HepG2 (cell line): Measurements from ENCODE around the gene PARD3. TPM values are rescaled to one million over a fixed set of nuclear protein-coding genes. Genes with fewer than 3 reads are reported as not detected.
A peak's percentile ranks its signal among the peaks of the same experiment; 100 is the strongest.

Experiments
- ATF3 ChIP-seq: sonication (generic); formaldehyde crosslinking; IDR thresholded peaks from 2 replicates; pipeline ENCODE4 v1.4.0; 2020; ENCODE audit warnings: missing genetic modification reagents
- EZH2 ChIP-seq: conservative IDR thresholded peaks from 2 replicates; pipeline ENCODE4 v1.6.1; 2012; ENCODE audit warnings: mild to moderate bottlenecking, low read depth, low read length, moderate library complexity
- GATAD2A ChIP-seq: IDR thresholded peaks from 2 replicates; pipeline ENCODE4 v1.6.1; 2016
- IRX3 ChIP-seq: sonication (generic); formaldehyde crosslinking; IDR thresholded peaks from 2 replicates; pipeline ENCODE4 v1.8.1; 2023; ENCODE audit warnings: mild to moderate bottlenecking, low read depth, missing genetic modification reagents, borderline replicate concordance
- KAT2B ChIP-seq: fragments of 150-350 bp; IDR thresholded peaks from 2 replicates; pipeline ENCODE4 v1.6.1; 2014; ENCODE audit warnings: low read depth, low read length, borderline replicate concordance
- PITX1 ChIP-seq: sonication (generic); formaldehyde crosslinking; IDR thresholded peaks from 2 replicates; pipeline ENCODE4 v1.5.1; 2020; ENCODE audit warnings: mild to moderate bottlenecking, missing genetic modification reagents
- PPARG ChIP-seq: conservative IDR thresholded peaks from 2 replicates; pipeline ENCODE4 v1.6.1; 2016; ENCODE audit warnings: missing biosample characterization, missing genetic modification reagents
- PRPF4 ChIP-seq: fragments of 200-400 bp; formaldehyde crosslinking; IDR thresholded peaks from 2 replicates; pipeline ENCODE4 v1.6.1; 2016; ENCODE audit warnings: low read length, low read depth; ENCODE audit not compliant: poor library complexity, severe bottlenecking
- SALL1 ChIP-seq: sonication (generic); formaldehyde crosslinking; IDR thresholded peaks from 2 replicates; pipeline ENCODE4 v1.8.0; 2022; ENCODE audit warnings: mild to moderate bottlenecking, missing genetic modification reagents
- SALL2 ChIP-seq: sonication (generic); formaldehyde crosslinking; IDR thresholded peaks from 2 replicates; pipeline ENCODE4 v1.8.1; 2023; ENCODE audit warnings: mild to moderate bottlenecking, missing genetic modification reagents, inconsistent platforms
- SIX4 ChIP-seq: sonication (generic); formaldehyde crosslinking; IDR thresholded peaks from 2 replicates; pipeline ENCODE4 v1.4.0; 2020; ENCODE audit warnings: missing genetic modification reagents
- SMARCC2 ChIP-seq: fragments of 450-650 bp; IDR thresholded peaks from 2 replicates; pipeline ENCODE4 v1.6.1; 2017; ENCODE audit warnings: antibody characterized with exemption, mild to moderate bottlenecking
- SNAI1 ChIP-seq: sonication (generic); formaldehyde crosslinking; IDR thresholded peaks from 2 replicates; pipeline ENCODE4 v1.5.0; 2020; ENCODE audit warnings: mild to moderate bottlenecking, missing genetic modification reagents, borderline replicate concordance
- TARDBP ChIP-seq: sonication (generic); formaldehyde crosslinking; IDR thresholded peaks from 2 replicates; pipeline ENCODE4 v1.8.0; 2022; ENCODE audit warnings: mild to moderate bottlenecking, missing genetic modification reagents
- TFAP4 ChIP-seq: sonication (generic); IDR thresholded peaks from 2 replicates; pipeline ENCODE4 v1.6.1; 2016; ENCODE audit warnings: low read depth, borderline replicate concordance
- TFDP1 ChIP-seq: IDR thresholded peaks from 2 replicates; pipeline ENCODE4 v1.6.1; 2016; ENCODE audit warnings: missing compliant biosample characterization, missing genetic modification reagents, borderline replicate concordance
- THRA ChIP-seq: sonication (generic); formaldehyde crosslinking; IDR thresholded peaks from 2 replicates; pipeline ENCODE4 v1.4.0; 2020; ENCODE audit warnings: missing genetic modification reagents, borderline replicate concordance
- WIZ ChIP-seq: sonication (generic); formaldehyde crosslinking; IDR thresholded peaks from 2 replicates; pipeline ENCODE4 v1.5.1; 2020; ENCODE audit warnings: mild to moderate bottlenecking, missing genetic modification reagents
- XBP1 ChIP-seq: sonication (generic); formaldehyde crosslinking; IDR thresholded peaks from 2 replicates; pipeline ENCODE4 v1.5.0; 2020; ENCODE audit warnings: missing genetic modification reagents
- YY1 ChIP-seq: IDR thresholded peaks from 2 replicates; pipeline ENCODE4 v1.6.1; 2011; ENCODE audit warnings: low read length, low read depth, moderate library complexity, mild to moderate bottlenecking; ENCODE audit not compliant: insufficient read depth, insufficient replicate concordance
- ZFP82 ChIP-seq: sonication (generic); formaldehyde crosslinking; IDR thresholded peaks from 2 replicates; pipeline ENCODE4 v1.5.1; 2020; ENCODE audit warnings: mild to moderate bottlenecking, missing genetic modification reagents, borderline replicate concordance
- ZKSCAN8 ChIP-seq: IDR thresholded peaks from 2 replicates; pipeline ENCODE4 v1.6.1; 2016; ENCODE audit warnings: borderline replicate concordance, missing genetic modification reagents, missing compliant biosample characterization
- ZMYM3 ChIP-seq: sonication (generic); formaldehyde crosslinking; IDR thresholded peaks from 2 replicates; pipeline ENCODE4 v1.5.1; 2020; ENCODE audit warnings: mild to moderate bottlenecking, missing genetic modification reagents
- ZNF33B ChIP-seq: sonication (generic); formaldehyde crosslinking; IDR thresholded peaks from 2 replicates; pipeline ENCODE4 v1.5.1; 2020; ENCODE audit warnings: mild to moderate bottlenecking, missing genetic modification reagents
- ZNF549 ChIP-seq: sonication (generic); formaldehyde crosslinking; IDR thresholded peaks from 2 replicates; pipeline ENCODE4 v1.5.0; 2020; ENCODE audit warnings: missing genetic modification reagents
- ZNF572 ChIP-seq: sonication (generic); formaldehyde crosslinking; IDR thresholded peaks from 2 replicates; pipeline ENCODE4 v1.5.1; 2020; ENCODE audit warnings: mild to moderate bottlenecking, missing genetic modification reagents
- ZNF670 ChIP-seq: sonication (generic); formaldehyde crosslinking; IDR thresholded peaks from 2 replicates; pipeline ENCODE4 v1.8.0; 2022; ENCODE audit warnings: mild to moderate bottlenecking, missing genetic modification reagents, borderline replicate concordance
- ZNF740 ChIP-seq: sonication (generic); formaldehyde crosslinking; IDR thresholded peaks from 2 replicates; pipeline ENCODE4 v1.4.0; 2020; ENCODE audit warnings: missing genetic modification reagents
- ZNF83 ChIP-seq: sonication (generic); formaldehyde crosslinking; IDR thresholded peaks from 2 replicates; pipeline ENCODE4 v1.4.0; 2020; ENCODE audit warnings: missing genetic modification reagents, mild to moderate bottlenecking, borderline replicate concordance
- polyA plus RNA-seq, 8 experiments: library from polyadenylated mRNA; depleted of rRNA in 3 of 8; stranded (reverse) in 7 of 8; unstranded in 1 of 8; fragments of >200 nt; fragmentation: Illumina TruSeq in 4 of 8; extraction: Trizol in 4 of 8; gene quantifications; 2 replicates each; pipeline versions ENCODE4 v1.2.1 to v1.2.3, GENCODE V29; 2011 to 2016; ENCODE audit warnings: low read depth in 4 of 8, missing spikeins in 1 of 8, mixed read lengths in 1 of 8; ENCODE audit not compliant: insufficient read depth in 1 of 8
- total RNA-seq, 5 experiments: library from RNA; depleted of rRNA; stranded (reverse); fragments of >200 nt; fragmentation: Illumina TruSeq; extraction: Trizol; gene quantifications; 2 replicates each; pipeline ENCODE4 v1.2.3, GENCODE V29; 2016; ENCODE audit warnings: low read depth in 1 of 5

Gene PARD3
- total and polyA plus RNA-seq, 2 of the 13 experiments (the other 11 are each of a cell fraction or from before 2014, with no cell fraction given): 40.9 to 60.0 TPM

- no peak for TF ChIP-seq KAT2B
- no peak for TF ChIP-seq ZFP82 (CRISPR knock-in tag)
- no peak for TF ChIP-seq PITX1 (CRISPR knock-in tag)
- TF ChIP-seq SNAI1 (CRISPR knock-in tag): no peak
- no peak for TF ChIP-seq PRPF4
- no peak for TF ChIP-seq SIX4
- no peak for TF ChIP-seq ZKSCAN8 (CRISPR knock-in tag)
- TF ChIP-seq ZNF33B: no peak
- no peak for TF ChIP-seq GATAD2A (CRISPR knock-in tag)
- TF ChIP-seq WIZ (CRISPR knock-in tag): no peak
- no peak for TF ChIP-seq EZH2
- no peak for TF ChIP-seq THRA
- TF ChIP-seq ZMYM3 (CRISPR knock-in tag): 0 out of 2 replicates have a peak, but pooled peaks have one; percentile 24
- 0 out of 2 replicates have a peak, but pooled peaks have one; percentile 30 for TF ChIP-seq ZNF572 (CRISPR knock-in tag)
- TF ChIP-seq SMARCC2: no peak
- no peak for TF ChIP-seq PPARG
- TF ChIP-seq IRX3 (CRISPR knock-in tag): no peak
- TF ChIP-seq ZNF670 (CRISPR knock-in tag): no peak
- no peak for TF ChIP-seq ATF3
- peak; percentile 45 for TF ChIP-seq SALL1 (CRISPR knock-in tag)
- no peak for TF ChIP-seq ZNF740 (CRISPR knock-in tag)
- no peak for TF ChIP-seq YY1
- no peak for TF ChIP-seq TFDP1 (CRISPR knock-in tag)
- TF ChIP-seq TFAP4: no peak
- no peak for TF ChIP-seq XBP1
- TF ChIP-seq TARDBP (CRISPR knock-in tag): no peak
- TF ChIP-seq ZNF83 (CRISPR knock-in tag): 0 out of 2 replicates have a peak, but pooled peaks have one; percentile 59
- no peak for TF ChIP-seq ZNF549 (CRISPR knock-in tag)
- TF ChIP-seq SALL2 (CRISPR knock-in tag): no peak
Observed at GRCh38 chr10:34075254-34075926, 739.7 kb downstream of the PARD3 start (continued).
